Endometrial microvascular endothelial cells (primary cell): ENCODE results near the gene RNF144A. TPM values are rescaled to one million over a fixed set of nuclear protein-coding genes. Genes with fewer than 3 reads are reported as not detected.
"Not testable (repeated sequence)": the region's sequence is repeated elsewhere in the genome, so short reads cannot be mapped to it uniquely, and the experiment has no call there.

ENCODE experiments used
- in situ Hi-C: cut with HindIII; loops from 2 replicates; pipeline ENCODE4 v1.10.0; 2017; ENCODE audit warnings: low sequenced_read_pairs, low pct_unique_long_range_greater_than_20kb; ENCODE audit errors: inconsistent ontology term
- total RNA-seq: library from RNA; depleted of rRNA; stranded (reverse); fragments of >200 nt; gene quantifications from one replicate; pipeline ENCODE4 v1.2.3, GENCODE V29; 2015; ENCODE audit errors: inconsistent ontology term

The RNF144A gene
- total RNA-seq, 1 donor from 2014 or later, result 8.7 TPM

GRCh38 chr2:6982934-6983589 lies 65.8 kb downstream of the RNF144A start:
- in situ Hi-C loops, result no loop called here

GRCh38 chr2:6986301-6986911 lies 69.2 kb downstream of the RNF144A start:
- in situ Hi-C loops, result no loop called here

GRCh38 chr2:6986912-6987361 lies 69.7 kb downstream of the RNF144A start:
- in situ Hi-C loops, result no loop called here

DNA sequence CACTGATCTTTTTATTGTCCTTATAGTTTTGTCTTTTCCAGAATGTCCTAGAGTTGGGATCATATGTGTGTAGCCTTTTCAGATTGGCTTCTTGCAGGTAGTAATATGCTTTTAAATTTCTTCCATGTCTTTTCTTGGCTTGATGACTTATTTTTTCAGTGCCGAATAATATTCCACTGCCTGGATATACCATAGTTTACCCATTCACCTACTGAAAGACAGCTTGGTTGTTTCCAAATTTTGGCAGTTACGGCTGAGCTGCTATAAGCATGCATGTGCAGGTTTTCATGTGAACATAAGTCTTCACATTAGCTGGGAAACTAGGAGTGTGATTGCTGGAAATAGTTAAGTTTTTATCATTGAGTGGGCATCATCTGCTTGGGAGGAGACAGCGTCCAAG lies 73.7 kb downstream of the RNF144A start:
- in situ Hi-C loops, result no loop called here

DNA sequence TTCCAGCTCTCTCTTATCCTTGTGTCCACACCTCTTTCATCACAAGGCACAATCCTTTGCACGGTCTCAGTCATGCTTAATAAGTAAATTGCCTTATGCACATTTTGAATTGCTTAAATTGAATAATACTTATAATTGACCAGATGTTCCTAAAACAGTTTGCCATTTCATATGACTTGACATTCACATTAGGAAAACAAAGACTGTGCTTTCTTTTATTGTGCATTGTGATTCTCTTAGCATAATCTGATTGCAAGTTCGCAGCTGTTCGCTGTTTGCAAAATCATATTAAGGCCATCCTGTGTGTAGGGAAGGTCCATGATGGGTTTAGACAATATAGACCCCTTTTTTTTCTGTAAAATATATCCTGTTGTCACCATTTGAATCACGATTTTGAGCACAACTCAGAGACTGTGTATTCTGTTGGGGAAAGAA lies 75.6 kb downstream of the RNF144A start:
- in situ Hi-C loops, result no loop called here

GRCh38 chr2:6993229-6993640 lies 76.0 kb downstream of the RNF144A start:
- in situ Hi-C loops, result no loop called here

- in situ Hi-C loops, result no loop called here
These were observed 76.7 kb downstream of the RNF144A start for GRCh38 chr2:6993936-6994335.

- in situ Hi-C loops, result no loop called here
These were observed 77.4 kb downstream of the RNF144A start for GRCh38 chr2:6994536-6995128.

- in situ Hi-C loops, result no loop called here
These were observed 78.3 kb downstream of the RNF144A start for GRCh38 chr2:6995391-6996097.

GRCh38 chr2:6999211-6999877 lies 82.1 kb downstream of the RNF144A start:
- in situ Hi-C loops, result no loop called here

- in situ Hi-C loops, result not testable (repeated sequence)
These were observed 84.2 kb downstream of the RNF144A start for GRCh38 chr2:7001395-7001794.

GRCh38 chr2:7003895-7004294 lies 86.7 kb downstream of the RNF144A start:
- in situ Hi-C loops, result no loop called here

- in situ Hi-C loops, result no loop called here
These were observed 87.4 kb downstream of the RNF144A start for GRCh38 chr2:7004636-7005035.

DNA sequence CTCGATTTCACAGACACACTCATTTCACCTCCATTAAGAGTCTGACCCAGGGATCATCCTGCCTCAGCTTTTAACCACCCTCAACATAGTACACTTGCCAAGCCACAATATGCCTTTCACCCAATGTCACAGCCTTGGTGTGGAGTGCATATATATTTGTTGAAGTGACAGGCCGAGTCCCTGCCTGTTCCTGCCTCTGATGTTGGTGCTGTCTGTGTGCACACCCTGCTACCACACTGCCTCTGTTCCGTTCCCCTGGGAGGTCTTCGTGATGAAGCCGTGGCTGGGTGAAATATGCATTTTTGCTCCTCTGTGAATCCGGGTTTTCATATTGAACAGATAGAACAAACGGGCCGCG lies 90.3 kb downstream of the RNF144A start:
- in situ Hi-C loops, result no loop called here

DNA sequence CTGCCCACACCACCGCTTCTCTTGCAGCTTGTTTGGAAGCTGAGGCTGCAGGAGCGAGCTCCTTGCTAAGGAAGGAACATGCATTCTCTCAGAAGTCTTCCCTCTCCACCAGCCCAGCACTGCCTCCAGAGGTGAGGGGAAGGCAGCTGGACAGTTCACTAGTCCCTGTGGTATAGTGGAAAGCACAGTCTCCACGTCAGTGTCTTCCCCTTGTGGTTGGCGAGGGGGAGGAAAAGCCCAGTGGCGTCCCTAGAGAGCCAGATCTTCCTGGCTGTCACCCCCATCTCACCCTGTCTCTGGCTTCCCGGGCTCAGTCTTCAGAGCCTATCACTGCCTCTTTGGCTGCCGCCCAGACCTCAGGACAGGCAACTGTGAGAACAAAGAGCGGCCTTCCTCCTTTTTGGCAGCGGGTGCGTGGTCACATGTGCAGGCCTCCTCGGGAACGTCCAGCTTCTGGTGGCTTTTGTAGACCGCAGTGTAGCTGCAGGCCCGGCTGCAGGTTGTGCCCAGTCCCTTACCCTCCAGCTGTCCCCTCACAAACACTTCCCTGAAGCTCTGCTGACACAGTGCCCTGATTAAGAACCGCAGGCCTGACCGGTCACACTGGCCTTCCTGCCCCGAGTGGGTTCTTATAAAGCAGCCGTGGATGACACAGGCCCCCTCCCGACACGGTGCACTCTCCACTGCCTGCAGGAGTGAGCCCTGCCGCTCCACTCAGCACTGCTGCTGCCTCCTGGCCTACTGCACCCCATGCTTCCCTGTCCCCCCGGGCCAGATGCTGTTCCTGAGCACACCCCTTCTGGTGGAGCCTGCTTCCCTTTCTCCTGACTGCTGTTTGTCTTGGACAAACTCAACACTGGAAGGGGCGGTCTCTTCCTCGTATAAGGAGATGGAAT lies 90.9 kb downstream of the RNF144A start:
- in situ Hi-C loops, result no loop called here

- in situ Hi-C loops, result no loop called here
These were observed 92.1 kb downstream of the RNF144A start for GRCh38 chr2:7009207-7009911.

DNA sequence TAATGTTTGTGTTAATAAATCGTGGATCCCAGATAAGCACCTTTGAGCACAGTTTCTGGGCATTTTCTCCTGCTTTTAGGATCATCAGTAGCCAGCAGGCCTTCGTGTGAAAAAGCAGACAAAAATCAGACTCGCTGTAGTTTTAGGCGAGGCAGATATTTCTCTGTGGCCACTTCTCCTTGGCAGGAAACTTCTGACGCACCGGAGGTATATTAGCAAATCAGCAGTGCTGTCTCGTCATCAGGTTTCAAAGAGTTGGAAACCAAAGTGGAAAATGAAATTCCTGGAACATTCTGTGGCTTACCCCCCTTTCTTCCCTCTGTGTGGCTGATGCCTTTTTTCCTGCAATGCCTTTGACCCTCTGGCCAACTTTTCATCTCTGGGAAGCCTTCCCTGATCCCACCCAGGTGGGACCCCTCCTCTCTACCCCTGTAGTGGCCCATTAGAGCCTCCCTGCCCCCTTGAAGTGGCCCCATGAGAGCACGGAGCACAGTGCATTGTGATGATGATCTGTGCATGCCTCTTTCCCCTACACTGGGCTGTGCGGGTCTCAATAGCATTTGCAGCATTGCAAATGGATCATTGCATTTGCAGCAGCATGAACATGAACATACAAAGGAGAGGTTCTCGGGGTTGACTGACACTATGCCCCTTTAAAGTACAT lies 93.3 kb downstream of the RNF144A start:
- in situ Hi-C loops, result no loop called here
